NCI-H510A (cell line): ENCODE measurements around the gene PXK.
"Not testable (repeated sequence)": the region's sequence is repeated elsewhere in the genome, so short reads cannot be mapped to it uniquely, and the experiment has no call there.

Experiments
- DNase-seq: peaks from one replicate; lab custom pipeline; 2025; lab: John Stamatoyannopoulos, UW

Gene PXK

GRCh38 chr3:58323529-58324390 lies 8.9 kb upstream of the PXK start:
- DNase-seq: no peak

GRCh38 chr3:58324391-58325390 lies 8.0 kb upstream of the PXK start:
- no peak for DNase-seq

- DNase-seq: no peak
Measured at GRCh38 chr3:58325525-58325992, 7.1 kb upstream of the PXK start.

GRCh38 chr3:58326267-58326900 lies 6.3 kb upstream of the PXK start:
- no peak for DNase-seq

- DNase-seq: no peak
Measured at GRCh38 chr3:58329150-58329921, 3.4 kb upstream of the PXK start.

GRCh38 chr3:58329922-58330413 lies 2.7 kb upstream of the PXK start:
- no peak for DNase-seq

- no peak for DNase-seq
Measured at GRCh38 chr3:58331593-58332152, 1.0 kb upstream of the PXK start.

GRCh38 chr3:58333206-58334012 lies 717 bp downstream of the PXK start:
- DNase-seq: no peak

GRCh38 chr3:58334013-58334321 lies 1.3 kb downstream of the PXK start:
- DNase-seq: no peak

- DNase-seq: no peak
Measured at GRCh38 chr3:58334506-58334884, 1.8 kb downstream of the PXK start.

- no peak for DNase-seq
Measured at GRCh38 chr3:58335652-58335947, 2.9 kb downstream of the PXK start.

- no peak for DNase-seq
Measured at GRCh38 chr3:58336135-58336882, 3.6 kb downstream of the PXK start.

- no peak for DNase-seq
Measured at GRCh38 chr3:58337190-58337589, 4.5 kb downstream of the PXK start.

GRCh38 chr3:58339146-58339545 lies 6.5 kb downstream of the PXK start:
- DNase-seq: not testable (repeated sequence)

GRCh38 chr3:58340594-58341244 lies 8.0 kb downstream of the PXK start:
- no peak for DNase-seq

GRCh38 chr3:58341376-58341775 lies 8.7 kb downstream of the PXK start:
- DNase-seq: no peak

- DNase-seq: no peak
Measured at GRCh38 chr3:58342676-58343075, 10.0 kb downstream of the PXK start.

- no peak for DNase-seq
Measured at GRCh38 chr3:58345457-58345856, 12.8 kb downstream of the PXK start.

- no peak for DNase-seq
Measured at GRCh38 chr3:58346368-58346767, 13.7 kb downstream of the PXK start.
